Fibroblast of skin of right quadriceps (primary cell): ENCODE results near the gene SRXN1.

Experiments used
- DNase-seq: peaks from one replicate; pipeline ENCODE4 v3.0.0-alpha.2; 2013

SRXN1 gene

DNA sequence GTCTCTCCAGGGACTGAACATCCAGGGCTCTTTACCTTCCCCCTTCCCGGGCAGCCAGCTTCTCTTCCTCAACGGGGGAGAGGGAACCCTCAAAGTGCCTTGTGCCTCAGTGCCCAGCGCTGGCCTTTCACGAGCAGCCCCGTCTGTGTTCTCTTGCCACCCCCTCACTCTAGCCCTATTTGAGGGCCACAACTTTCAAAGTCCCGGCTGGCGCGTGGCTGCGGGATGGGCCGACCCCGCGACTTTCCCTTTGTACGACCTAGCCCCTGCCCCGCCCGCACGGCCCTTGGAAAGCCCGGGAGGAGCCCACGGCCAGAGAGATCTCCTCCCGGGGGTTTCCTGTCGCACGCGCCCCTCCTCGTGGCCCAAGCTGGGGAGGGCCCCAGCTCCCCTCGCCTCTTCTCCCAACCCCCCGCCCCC lies 22.0 kb upstream of the SRXN1 start:
- DNase-seq: no peak

DNA sequence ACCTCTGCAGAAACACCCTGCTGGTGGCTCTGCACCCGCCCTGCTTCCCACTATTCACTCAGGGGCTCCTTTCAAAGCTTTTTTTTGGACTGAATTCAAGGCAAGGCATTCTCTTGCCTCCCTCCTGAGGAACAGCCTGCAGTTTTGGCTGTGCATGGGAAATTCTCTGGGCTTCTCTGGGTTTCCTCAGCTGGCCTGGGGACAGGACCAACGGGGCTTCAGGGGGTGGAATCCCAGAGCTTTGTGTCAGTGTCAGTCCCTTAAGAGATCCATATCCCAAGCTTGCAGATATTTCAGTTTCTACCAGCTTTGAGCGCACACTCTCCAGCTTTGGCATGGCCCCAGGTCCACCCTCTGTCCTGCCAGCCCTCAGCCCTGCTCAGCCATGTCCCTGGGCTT lies 20.6 kb upstream of the SRXN1 start:
- no peak for DNase-seq

DNA sequence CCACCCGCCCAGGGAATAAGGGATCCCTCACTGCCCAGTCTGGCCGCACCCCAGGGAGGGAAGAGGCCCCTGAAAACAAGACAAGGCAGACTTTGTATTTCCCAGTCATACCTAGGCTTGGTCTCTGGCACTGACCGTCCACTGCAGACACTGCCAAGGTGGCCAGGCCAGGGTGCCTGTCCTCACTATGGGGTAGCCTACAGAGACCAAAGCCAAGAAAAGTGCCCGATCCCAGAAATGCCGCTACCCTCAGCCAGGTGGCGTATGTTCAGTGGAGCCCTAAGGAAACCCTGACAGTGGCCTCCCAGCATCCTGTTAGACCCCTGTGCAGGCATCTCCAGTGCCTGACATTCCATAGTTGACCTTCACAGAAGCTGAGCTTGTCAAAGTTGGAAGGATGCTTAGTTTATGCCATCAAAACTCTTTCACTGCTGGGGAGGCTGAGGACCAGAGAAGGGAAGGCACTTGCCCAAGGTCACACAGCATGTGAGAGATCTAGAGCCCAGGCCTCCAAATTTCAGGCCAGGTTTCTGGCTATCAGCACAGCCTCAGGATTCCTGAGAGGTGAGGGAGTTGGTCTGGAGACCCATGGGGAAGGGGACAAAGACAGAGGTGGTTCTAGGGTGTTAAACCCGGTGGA lies 20.1 kb upstream of the SRXN1 start:
- no peak for DNase-seq

DNA sequence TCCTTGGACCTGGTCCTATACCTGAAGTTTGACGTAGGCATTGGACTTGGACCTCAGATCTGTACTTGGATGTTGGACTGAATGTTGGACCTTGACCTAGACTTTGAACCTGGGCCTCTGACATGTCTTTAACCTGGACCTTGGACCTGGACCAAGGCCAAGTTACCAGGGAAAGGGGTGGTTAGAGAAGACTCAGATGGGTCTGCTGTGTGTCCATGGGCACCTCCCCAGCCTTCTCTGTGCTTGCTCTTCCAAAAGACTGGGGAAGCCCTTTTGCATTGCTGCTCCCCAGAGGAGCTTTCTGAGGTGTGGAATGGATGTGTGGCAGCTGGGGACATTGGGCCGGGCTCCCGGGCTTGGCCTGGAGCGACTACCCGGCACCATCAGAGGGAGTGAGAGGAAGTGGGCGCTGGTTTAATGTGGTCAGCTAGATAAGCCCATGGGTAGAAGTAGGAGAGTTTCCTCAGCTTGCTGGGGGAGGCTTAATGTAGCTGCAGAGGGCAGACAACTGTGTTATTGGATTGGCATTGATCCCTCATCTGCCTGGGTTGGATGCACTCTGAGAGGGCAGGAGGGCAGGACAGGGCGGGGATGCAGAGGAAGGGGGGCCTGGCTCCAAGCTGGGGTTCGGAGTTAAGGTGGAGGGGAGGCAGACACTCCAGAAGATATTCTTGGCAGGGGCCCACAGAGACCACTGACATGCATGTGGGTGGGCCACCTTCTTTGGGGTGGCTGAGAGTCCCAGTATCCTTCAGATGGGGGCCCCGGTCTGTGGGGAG lies 18.4 kb upstream of the SRXN1 start:
- DNase-seq: no peak

DNA sequence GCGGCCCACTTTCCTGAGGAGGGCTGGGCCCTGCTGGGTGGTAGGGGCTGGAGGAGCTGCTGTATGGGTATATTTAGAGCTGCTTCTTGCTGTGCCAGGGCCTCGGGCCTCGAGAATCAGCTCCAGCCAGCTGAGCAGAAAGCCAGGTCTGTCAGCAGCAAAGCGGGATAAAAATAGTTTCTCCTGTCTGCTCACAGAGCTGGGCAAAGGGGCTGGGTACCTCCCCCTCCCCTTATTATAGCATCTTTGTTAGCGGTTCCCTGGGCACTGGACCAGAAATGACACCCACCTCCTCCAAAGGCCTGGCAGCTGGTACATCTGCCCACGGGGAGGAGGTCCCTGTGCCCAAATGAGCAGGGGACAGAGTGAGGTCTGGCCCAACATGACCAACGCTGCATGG lies 16.6 kb upstream of the SRXN1 start:
- no peak for DNase-seq

DNA sequence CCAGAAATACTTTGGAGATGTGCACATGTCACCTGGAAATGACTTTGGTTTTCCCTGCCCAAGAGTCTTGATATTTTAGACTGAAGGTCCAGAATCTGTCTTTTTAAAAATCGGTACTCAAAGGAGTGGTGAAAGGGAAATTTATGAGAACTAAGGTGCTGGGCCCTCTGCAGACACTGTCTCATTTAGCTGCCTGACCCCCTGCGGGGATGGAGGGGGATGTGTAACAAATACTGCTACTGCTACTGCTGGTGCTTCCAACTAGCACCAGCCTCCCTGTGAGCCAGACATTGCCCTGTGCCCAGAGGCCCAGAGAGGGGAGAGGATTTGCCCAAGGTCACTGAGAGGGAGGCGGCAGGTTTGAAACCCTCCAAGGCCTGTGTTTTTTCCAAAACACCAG lies 15.6 kb upstream of the SRXN1 start:
- no peak for DNase-seq

DNA sequence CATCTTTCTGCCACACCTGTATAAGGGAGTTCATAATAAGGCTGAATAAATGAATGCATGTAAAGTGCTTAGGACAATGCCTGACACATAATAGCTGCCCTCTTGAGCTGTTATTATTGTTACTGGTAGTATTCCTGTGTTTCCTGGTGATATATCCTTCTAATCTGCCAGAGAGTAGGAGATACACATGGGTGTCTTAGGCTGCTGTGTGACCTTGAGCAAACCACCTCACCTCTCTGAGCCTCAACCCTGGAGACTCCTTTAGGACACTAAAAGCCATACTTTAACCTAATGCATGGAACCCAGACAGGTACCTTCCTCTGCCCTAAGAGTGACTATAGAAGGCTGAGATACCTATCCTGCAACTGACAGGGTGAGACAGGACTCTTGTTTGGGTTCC lies 15.1 kb upstream of the SRXN1 start:
- DNase-seq: no peak

DNA sequence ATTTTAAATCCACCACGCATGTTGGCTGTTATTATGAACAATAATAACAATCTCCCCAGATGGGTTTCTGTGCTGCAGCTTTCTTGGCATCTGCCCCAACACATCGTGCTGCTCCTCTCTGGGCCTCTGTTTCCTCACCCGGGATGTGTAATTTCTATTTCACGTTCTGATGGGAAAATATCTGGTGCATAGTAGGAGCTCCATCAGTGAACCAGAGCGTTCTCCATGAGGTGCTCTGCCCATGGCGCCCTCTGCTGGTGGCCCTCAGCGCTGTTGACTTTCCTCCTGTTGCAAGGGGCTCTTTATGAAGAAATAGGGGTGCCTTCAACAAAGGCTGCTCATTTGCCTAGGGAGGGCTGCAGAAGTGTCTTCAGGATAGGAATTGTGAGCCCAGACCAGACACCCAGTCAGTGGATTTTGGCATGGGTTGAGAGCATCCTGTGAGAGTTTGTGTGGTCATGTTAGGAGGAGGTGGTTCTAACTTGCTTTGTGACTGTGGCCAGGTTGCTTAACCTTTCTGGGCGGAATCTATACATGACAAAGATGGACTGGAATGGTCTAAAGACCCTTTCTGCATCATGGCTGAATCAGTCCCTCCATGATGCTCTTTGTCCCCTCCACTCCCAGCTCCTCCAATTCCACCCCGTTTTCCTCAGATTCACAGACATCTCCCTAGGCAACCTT lies 14.5 kb upstream of the SRXN1 start:
- DNase-seq: peak; percentile 16

DNA sequence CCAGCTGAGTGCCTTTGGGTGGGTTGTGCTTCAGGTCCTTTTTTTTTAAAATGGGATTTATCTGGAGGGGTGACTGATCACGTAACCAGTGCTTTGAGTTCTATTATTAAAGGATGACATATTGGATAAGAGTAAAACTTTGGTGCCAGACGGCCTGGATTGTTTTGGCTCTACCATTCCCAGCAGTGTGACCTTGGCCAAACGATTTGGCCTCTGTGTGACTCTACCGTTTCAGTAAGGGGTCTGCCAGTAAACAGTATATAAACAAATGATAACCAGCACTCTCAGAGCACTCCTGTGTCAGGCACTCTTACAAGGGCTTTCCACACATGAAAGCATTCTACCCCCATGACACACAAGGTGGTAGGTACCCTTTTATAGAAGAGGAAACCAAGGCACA lies 13.9 kb upstream of the SRXN1 start:
- no peak for DNase-seq

DNA sequence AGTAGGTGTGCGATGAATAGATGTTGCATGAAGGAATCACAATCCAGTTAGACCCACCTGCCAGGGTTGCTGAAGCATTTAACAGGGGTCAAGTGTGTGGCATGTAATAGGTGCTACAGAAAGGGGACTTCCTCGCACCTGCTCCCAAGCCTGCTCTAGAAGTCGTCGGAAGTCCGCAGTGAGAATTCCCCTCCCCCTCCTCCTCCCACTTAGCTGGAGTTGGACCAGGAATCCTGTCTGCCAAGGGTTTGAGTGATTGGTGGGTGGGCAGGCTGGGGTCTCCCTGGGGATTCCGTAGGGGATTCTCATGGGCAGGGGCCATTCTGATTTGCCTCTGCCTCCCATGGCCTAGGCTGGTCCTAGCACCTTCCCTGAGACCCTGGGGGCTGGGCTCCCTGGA lies 12.3 kb upstream of the SRXN1 start:
- no peak for DNase-seq

DNA sequence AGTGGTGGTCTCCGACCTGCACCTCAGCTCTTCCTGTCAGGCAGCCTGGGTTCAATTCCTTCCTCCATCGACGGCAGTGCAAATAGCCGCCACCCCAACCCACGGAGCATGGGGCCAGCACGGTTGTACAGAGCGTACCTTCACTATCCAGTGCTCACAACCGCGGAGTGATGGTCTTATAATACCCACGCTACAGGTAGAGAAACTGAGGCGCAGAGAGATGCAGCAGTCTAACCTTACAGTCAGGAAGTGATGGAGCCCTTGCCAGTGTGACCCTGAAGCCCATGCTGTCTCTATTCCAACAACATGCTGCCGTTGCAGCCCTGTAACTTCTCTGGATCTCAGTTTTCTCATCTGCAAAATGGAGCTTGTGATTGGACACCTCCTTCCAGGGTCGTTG lies 11.6 kb upstream of the SRXN1 start:
- no peak for DNase-seq

DNA sequence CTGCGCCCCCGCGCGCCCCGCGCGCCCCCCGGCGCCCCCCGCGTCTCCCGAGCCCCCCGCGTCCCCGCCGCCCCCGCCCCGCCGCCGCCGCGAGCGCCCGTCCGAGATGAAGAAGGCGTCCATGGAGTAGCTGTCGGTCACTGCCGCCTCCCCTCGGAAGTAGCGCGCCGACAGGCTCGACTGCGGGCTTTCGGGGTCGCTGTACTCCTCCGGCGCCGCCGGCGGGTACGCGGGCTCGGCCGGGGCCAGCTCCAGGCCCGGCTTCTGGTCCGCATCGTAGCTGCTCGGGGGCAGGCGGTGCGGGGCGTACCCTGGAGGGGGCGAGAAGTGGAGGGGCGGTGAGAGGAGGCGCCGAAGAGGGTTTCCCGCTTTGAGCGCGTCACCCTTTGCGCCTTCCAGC lies 11.2 kb upstream of the SRXN1 start:
- DNase-seq: no peak

DNA sequence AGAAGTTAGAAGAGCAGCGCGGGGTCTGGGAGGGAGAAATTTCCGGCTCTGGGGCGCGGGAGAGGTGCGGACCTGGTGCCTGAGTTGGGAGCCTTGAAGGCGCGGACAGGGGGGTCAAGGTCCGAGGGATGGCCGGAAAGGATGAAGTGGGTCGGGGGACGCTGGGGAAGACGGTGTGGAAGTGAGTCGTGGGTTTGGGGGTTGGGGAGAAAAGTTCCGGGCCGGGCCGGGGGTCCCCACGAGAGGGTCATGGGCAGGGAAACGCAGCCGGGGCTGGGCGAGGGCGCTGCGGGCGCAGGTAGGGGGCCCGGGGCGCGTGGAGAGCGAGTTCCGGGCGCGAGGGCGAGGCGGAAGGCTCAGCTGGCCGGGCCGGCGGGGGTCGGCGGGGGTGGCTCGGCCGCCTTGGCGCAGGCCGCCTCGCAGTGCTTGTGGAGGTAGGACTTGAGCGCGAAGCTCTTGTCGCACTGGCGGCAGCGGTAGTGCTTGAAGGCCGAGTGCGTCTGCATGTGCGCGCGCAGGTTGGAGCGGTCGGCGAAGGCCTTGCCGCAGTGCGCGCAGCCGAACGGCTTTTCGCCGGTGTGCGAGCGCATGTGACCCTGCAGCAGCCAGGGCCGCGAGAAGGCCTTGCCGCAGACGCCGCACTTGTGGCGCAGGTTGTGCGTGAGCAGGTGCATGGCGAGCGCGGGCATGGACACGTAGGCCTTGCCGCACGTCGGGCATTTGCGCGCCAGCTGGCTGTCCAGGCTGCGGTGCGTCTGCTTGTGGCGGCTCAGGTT lies 10.5 kb upstream of the SRXN1 start:
- no peak for DNase-seq

DNA sequence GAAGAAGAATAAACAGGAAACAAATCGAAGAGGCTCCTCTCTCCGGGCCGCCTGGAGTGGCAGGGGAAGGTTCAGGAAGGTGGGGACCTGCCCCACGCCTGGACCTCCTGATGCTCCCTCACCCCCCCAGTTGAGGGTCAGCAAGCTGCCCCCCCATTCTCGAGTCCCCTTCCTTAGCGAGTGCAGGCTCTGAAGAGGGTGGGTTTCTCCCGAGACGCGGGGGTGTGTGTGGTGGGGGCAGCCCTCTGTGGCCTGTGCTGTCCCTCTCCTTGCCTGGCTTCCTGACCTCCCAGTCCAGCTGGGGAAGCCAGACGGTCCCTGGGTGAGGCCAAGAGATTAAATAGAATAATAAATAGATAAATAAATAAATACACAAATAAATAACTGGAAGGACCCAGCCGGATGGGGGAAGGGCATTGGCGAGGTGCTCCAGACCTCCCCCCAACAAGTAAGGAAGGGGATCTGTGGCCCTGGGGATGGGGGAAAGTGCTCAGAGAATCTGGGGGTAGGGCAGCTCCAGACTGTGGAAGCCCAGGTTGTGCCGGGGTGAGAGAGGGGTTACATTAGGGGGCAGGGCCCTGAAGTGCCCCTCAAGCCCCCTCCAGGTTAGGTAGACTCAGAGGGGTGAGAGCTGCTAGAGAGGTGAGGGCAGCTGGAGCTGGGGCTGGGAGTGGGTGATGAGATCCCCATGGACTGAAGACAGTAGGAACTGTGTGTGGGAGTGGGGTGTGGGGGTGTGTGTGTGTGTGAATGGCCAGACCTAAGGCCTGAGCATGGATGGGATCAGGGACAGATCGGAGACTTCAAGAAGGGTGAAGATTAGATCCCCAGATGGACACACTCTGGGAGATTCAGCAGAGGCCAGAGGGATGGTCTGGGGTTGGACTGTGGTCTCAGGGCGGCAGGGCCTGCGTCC lies 9.5 kb upstream of the SRXN1 start:
- no peak for DNase-seq

DNA sequence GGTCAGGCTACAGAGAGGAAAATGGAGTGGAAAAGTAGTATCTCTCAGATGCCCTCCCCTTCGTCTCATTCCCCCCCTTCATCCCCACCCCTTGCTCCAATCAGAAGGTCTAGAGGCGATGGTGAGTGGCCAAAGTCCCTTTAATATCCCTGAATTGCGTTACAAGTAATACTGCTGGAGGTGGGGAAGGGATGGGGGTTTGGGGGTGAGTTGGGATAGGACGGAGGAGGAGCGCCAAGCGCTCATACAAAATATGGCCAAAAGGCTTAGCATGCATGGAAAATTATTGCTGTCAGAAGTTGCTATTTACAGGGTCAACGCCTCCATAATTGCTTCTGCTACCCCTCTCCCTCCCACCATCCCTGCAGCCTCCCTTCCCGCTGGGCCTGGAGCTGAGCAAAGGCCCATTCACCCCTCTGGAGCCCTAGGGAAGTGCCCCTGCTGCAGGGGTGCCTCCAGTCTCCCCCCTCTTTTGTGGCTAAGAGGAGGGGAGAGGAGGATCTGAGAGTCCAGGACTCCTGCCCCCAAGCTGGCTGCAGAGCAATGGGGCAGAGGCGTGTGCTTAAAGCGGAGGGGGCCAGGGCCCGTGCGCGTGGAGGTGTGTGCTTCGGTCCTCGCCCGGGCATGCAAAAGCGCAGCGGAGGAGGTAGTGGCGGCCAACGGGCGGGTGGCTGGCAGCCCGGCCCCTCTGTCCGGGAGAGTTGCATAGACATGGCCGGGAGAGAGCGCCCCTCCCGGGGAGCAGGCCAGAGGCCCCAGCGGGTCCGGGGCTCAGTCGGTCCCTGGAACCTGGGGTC lies 8.7 kb upstream of the SRXN1 start:
- no peak for DNase-seq

DNA sequence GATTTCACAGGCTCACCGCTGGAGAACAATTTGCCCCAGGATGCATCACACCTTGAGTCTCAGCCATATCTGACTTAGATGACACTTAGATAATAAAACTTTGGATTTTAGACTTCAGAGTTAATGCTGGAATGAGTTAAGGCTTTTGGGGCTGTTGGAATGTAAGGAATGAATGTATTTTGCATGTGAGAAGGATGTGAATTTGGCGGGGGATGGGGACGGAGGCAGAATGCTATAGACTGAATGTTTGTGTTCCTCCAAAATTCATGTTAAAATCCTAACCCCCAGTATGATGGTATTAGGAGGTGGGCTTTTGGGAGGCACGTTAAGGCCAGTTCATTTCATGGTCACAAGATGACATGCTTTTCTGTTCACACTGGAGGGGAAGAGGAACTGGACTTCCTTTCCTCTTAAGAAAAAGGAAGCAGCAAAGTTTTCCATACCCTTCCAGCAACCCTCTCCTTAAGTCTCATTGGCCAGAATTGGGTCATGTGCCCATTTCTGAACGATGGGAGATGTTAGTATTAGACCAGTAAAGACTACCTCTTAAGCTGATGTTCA lies 5.8 kb upstream of the SRXN1 start:
- peak; percentile 51 for DNase-seq

DNA sequence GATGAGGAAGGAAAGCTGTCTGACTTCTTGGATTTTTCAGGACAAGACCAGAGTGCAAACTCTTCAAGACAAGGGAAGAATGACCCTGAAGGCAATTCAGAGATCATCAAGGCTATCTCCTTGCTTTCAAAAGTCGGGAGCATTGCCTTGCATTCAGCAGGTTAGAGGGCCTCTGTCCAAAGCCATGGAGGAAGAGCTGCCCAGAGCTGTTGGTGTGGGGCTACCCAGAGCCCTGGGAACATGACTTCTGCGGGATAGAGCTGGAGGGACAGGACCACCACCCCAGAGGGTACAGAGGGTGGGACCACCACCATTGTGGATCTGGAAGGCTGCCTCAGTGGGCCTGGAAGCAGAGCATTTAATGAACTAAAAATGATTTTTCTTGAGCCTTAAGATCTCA lies 5.2 kb upstream of the SRXN1 start:
- no peak for DNase-seq

DNA sequence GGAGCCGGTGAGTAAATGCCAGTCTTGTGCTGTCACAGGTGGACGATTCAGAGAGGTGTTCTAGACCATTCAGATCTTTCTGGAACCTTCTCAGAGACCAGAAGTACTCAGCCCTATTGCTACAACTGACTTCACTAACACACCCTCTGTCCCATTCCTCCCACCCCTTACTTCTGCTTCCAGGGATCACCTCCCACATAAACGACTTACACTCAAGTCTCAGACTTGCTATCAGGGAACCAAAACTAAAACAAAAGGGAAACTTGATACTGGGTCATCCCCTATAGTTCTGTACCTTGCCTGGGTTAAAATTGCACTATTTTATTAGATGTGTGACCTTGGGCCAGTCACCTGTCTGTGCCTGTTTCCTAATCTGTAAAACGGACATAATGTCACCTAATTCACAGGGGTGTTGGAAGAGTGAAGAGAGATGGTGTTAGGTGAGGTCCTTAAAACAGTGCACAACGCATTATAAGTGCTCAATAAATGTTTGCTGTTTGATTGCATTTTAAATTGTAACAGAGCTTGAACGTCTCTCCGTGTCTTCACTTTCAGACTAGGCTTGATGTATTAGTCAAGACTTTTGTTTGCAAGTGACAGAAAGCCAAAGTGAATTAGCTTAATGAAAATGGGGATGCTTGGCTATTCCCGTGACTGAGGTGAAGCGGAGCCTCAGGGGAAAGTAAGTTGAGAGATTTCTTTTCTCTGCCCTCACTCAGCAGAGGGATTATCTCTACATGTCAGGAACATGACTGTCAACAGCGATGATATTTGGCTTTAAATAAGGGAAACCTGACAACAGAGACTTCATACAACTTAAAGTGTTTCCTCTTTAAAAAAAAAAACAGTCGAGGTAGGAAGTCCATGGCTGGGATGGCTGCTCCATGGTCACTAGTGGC lies 3.0 kb upstream of the SRXN1 start:
- no peak for DNase-seq

DNA sequence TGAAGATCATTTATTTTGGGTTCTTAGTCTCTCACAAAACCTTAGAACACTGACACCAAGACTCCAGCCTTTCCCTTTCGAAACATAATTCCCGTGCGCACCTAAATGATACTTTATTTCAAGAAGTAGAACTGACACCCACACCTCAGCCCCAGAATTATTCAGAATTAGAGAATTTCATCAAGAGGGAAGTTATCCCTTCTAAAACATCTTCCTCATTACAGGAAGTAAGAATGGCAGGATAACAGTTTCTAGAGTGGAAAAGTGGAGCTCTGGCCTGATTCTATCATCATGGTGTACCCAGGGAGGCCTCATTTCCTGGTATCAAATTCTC lies 1.4 kb upstream of the SRXN1 start:
- DNase-seq: no peak
